HG03469 (cell line): Measurements from ENCODE around the gene MYO7B.

Source experiments
- ATAC-seq: cut with Tn5 transposase; IDR thresholded peaks from one replicate; pipeline ENCODE4 v1.9.1; 2021; ENCODE audit warnings: mild to moderate bottlenecking, moderate library complexity, moderate number of reproducible peaks; ENCODE audit not compliant: unreplicated experiment

The MYO7B gene

GRCh38 chr2:127546797-127547196, 11.3 kb downstream of the MYO7B start:
- no peak for ATAC-seq

- no peak for ATAC-seq
Measured at GRCh38 chr2:127551221-127551930, 15.9 kb downstream of the MYO7B start.

GRCh38 chr2:127552336-127552735, 16.9 kb downstream of the MYO7B start:
- no peak for ATAC-seq

- no peak for ATAC-seq
Measured at GRCh38 chr2:127552846-127553245, 17.4 kb downstream of the MYO7B start.

- no peak for ATAC-seq
Measured at GRCh38 chr2:127558911-127559310, 23.4 kb downstream of the MYO7B start.

GRCh38 chr2:127559454-127559853, 24.0 kb downstream of the MYO7B start:
- no peak for ATAC-seq

GRCh38 chr2:127560201-127560930, 24.9 kb downstream of the MYO7B start:
- no peak for ATAC-seq

GRCh38 chr2:127560931-127561280, 25.4 kb downstream of the MYO7B start:
- ATAC-seq: no peak

- no peak for ATAC-seq
Measured at GRCh38 chr2:127561371-127561770, 25.9 kb downstream of the MYO7B start.

GRCh38 chr2:127562936-127563335, 27.5 kb downstream of the MYO7B start:
- ATAC-seq: no peak

GRCh38 chr2:127563458-127564428, 28.3 kb downstream of the MYO7B start:
- ATAC-seq: peak; percentile 97

GRCh38 chr2:127564429-127565260, 29.2 kb downstream of the MYO7B start:
- no peak for ATAC-seq

- ATAC-seq: no peak
Measured at GRCh38 chr2:127565261-127566138, 30.0 kb downstream of the MYO7B start.

GRCh38 chr2:127566139-127566417, 30.6 kb downstream of the MYO7B start:
- ATAC-seq: no peak

- ATAC-seq: no peak
Measured at GRCh38 chr2:127566576-127566975, 31.1 kb downstream of the MYO7B start.

GRCh38 chr2:127567351-127567854, 31.9 kb downstream of the MYO7B start:
- ATAC-seq: no peak

GRCh38 chr2:127568128-127568527, 32.6 kb downstream of the MYO7B start:
- ATAC-seq: no peak

- no peak for ATAC-seq
Measured at GRCh38 chr2:127569666-127570065, 34.2 kb downstream of the MYO7B start.
